Liver (tissue), 9 donors: ENCODE measurements around the gene CELSR1. TPM values are rescaled to one million over a fixed set of nuclear protein-coding genes. Genes with fewer than 3 reads are reported as not detected.

Experiments used
- DNase-seq: peaks from one replicate; pipeline ENCODE4 v3.0.0-alpha.2; 2017; ENCODE audit warnings: low spot score
- H3K27ac ChIP-seq, 2 donors: one replicate each; pipeline ENCODE4 v1.7.0; 2013; ENCODE audit warnings: inconsistent platforms in 2 of 2, low read length in 2 of 2, control low read depth in 1 of 2, low read depth in 1 of 2, mild to moderate bottlenecking in 1 of 2
- H3K27me3 ChIP-seq, 4 donors: one replicate each; pipeline versions ENCODE4 v1.6.1 to v1.7.0; 2013; ENCODE audit warnings: low read length in 3 of 4, inconsistent platforms in 1 of 4, mild to moderate bottlenecking in 1 of 4, moderate library complexity in 1 of 4; ENCODE audit not compliant: control insufficient read depth in 4 of 4, insufficient read depth in 4 of 4
- H3K36me3 ChIP-seq, 4 donors: one replicate each; pipeline versions ENCODE4 v1.6.1 to v1.7.0; 2013; ENCODE audit warnings: low read length in 3 of 4, mild to moderate bottlenecking in 3 of 4, low read depth in 1 of 4, moderate library complexity in 1 of 4; ENCODE audit not compliant: control insufficient read depth in 4 of 4, insufficient read depth in 3 of 4
- H3K4me1 ChIP-seq, 4 donors: one replicate each; pipeline versions ENCODE4 v1.6.1 to v1.7.0; 2013; ENCODE audit warnings: low read length in 3 of 4, mild to moderate bottlenecking in 3 of 4, moderate library complexity in 1 of 4; ENCODE audit not compliant: control insufficient read depth in 4 of 4, insufficient read depth in 4 of 4
- H3K4me3 ChIP-seq, 3 donors: one replicate each; pipeline versions ENCODE4 v1.6.1 to v1.7.0; 2013; ENCODE audit warnings: low read length in 3 of 3, control low read depth in 1 of 3, low read depth in 1 of 3, mild to moderate bottlenecking in 1 of 3
- H3K9ac ChIP-seq, 2 donors: one replicate each; pipeline ENCODE4 v1.7.0; 2013; ENCODE audit warnings: low read length in 2 of 2, mild to moderate bottlenecking in 2 of 2, moderate library complexity in 2 of 2, control low read depth in 1 of 2, low read depth in 1 of 2
- H3K9me3 ChIP-seq, 4 donors: one replicate each; pipeline versions ENCODE4 v1.6.1 to v1.7.0; 2013; ENCODE audit warnings: low read length in 3 of 4; ENCODE audit not compliant: control insufficient read depth in 4 of 4
- ATF3 ChIP-seq: IDR thresholded peaks from 2 replicates; pipeline ENCODE4 v1.6.1; 2016; ENCODE audit warnings: antibody characterized with exemption
- CTCF ChIP-seq: fragments of 150-350 bp; IDR thresholded peaks from 2 replicates; pipeline ENCODE4 v1.5.1; 2017; ENCODE audit warnings: improper control_type of control experiment, low read depth, low read length; ENCODE audit not compliant: missing input control
- EGR1 ChIP-seq, 2 donors: IDR thresholded peaks; 2 replicates each; pipeline ENCODE4 v1.6.1; 2016 to 2018; ENCODE audit warnings: antibody characterized with exemption in 2 of 2, low read depth in 2 of 2
- FOXA1 ChIP-seq: IDR thresholded peaks from 2 replicates; pipeline ENCODE4 v1.6.1; 2016; ENCODE audit warnings: antibody characterized with exemption
- GABPA ChIP-seq, 2 donors: IDR thresholded peaks in 1 of 2; conservative IDR thresholded peaks in 1 of 2; 2 replicates each; pipeline ENCODE4 v1.6.1; 2016; ENCODE audit warnings: antibody characterized with exemption in 2 of 2, mild to moderate bottlenecking in 1 of 2, moderate library complexity in 1 of 2
- HNF4A ChIP-seq, 2 donors: conservative IDR thresholded peaks; 2 replicates each; pipeline ENCODE4 v1.6.1; 2016; ENCODE audit warnings: antibody characterized with exemption in 2 of 2, mild to moderate bottlenecking in 2 of 2
- HNF4G ChIP-seq: IDR thresholded peaks from 2 replicates; pipeline ENCODE4 v1.6.1; 2016; ENCODE audit warnings: antibody characterized with exemption
- JUND ChIP-seq, 2 donors: IDR thresholded peaks; 2 replicates each; pipeline ENCODE4 v1.6.1; 2016; ENCODE audit warnings: antibody characterized with exemption in 2 of 2
- RAD21 ChIP-seq, 2 donors: IDR thresholded peaks; 2 replicates each; pipeline ENCODE4 v1.6.1; 2016; ENCODE audit warnings: antibody characterized with exemption in 2 of 2, mild to moderate bottlenecking in 2 of 2
- RXRA ChIP-seq, 2 donors: IDR thresholded peaks; 2 replicates each; pipeline ENCODE4 v1.6.1; 2017 to 2018; ENCODE audit warnings: antibody characterized with exemption in 2 of 2, mild to moderate bottlenecking in 1 of 2
- SP1 ChIP-seq: IDR thresholded peaks from 2 replicates; pipeline ENCODE4 v1.6.1; 2018; ENCODE audit warnings: antibody characterized with exemption, mild to moderate bottlenecking
- TAF1 ChIP-seq: conservative IDR thresholded peaks from 2 replicates; pipeline ENCODE4 v1.6.1; 2016; ENCODE audit warnings: antibody characterized with exemption, mild to moderate bottlenecking
- YY1 ChIP-seq: IDR thresholded peaks from 2 replicates; pipeline ENCODE4 v1.6.1; 2016; ENCODE audit warnings: antibody characterized with exemption, mild to moderate bottlenecking
- ZBTB33 ChIP-seq: IDR thresholded peaks from 2 replicates; pipeline ENCODE4 v1.6.1; 2016; ENCODE audit warnings: antibody characterized with exemption
- WGBS: extraction: QIAGEN DNeasy Blood & Tissue Kit; methylation state at CpG from one replicate; pipeline ENCODE4 v1.1.7; 2013; 5-methylcytosine and 5-hydroxymethylcytosine counted together
- polyA plus RNA-seq, 2 donors: library from polyadenylated mRNA; stranded (reverse) in 1 of 2; unstranded in 1 of 2; fragments of 200-250 nt in 1 of 2; fragments of >200 nt in 1 of 2; fragmentation: Nextera tagmentation in 1 of 2; extraction: Ambion mirVana in 1 of 2; gene quantifications; one replicate each; pipeline versions ENCODE4 v1.2.1 to v1.2.3, GENCODE V29; 2013 to 2015
- total RNA-seq, 2 donors: library from RNA; depleted of rRNA; stranded (reverse); fragments of >200 nt; gene quantifications; one replicate each; pipeline ENCODE4 v1.2.3, GENCODE V29; 2014
- TF ChIP-seq, protein P1 (sequence below): IDR thresholded peaks from 2 replicates; pipeline ENCODE4 v1.6.1; 2016; ENCODE audit warnings: antibody characterized with exemption, mild to moderate bottlenecking
- donor health status: healthy.
- donor health status: healthy.
- donor health status: healthy.
- donor health status: healthy.
- donor health status: healthy.

Gene CELSR1
- total and polyA plus RNA-seq, 4 donors: 0.37 to 1.6 (median 1.3) TPM

DNA sequence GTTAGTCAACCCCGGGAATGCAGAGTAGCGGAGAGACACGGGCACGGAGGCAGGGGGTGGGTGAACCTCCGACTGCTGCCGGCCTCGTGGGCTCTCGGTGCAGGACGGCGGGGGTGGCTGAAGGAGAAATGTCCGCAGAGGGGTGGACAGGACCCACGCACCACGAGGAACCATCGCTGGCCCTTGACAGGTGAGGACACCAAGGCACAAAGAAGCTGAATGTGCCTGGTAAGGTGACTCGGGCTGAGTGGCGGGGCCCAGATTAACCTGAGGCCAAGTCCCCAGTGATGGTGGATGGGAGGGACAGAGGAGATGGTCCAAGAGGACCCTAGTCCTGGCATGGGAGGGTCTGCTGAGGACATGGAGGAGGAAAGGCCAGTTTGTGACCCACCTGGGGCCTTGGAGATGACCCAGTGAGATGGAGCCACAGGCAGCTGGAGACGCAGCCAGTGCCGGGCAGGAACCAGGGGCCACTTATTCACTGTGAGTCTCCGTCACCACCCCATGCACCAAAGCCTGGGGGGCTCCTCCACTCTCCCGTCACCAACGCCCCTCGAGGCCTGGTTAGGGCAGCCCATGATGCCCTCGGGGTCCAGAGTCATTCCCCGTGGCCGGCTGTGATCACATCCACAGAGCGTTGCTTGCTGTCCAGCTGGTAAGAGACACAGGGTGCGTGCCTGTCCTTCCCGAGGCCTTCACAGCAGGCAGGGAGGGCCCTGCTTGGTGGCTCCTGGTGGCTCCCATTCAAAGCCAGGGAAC is 64.2 kb downstream of the CELSR1 start:
- Histone ChIP-seq H3K36me3 (no peaks in the 10 kb centered on the region), H3K27me3 (peaks cover 0 to 4% (median 0%) of the 10 kb centered on the region in 4 donors), H3K27ac (no peak overlapping the region), H3K9ac (no peak overlapping the region), H3K4me1 (no peaks in the 10 kb centered on the region), H3K9me3 (peaks cover 0 to 4% (median 0%) of the 10 kb centered on the region in 4 donors), H3K4me3 (no peak overlapping the region)
- no peak for DNase-seq
- no peak for TF ChIP-seq HNF4G
- TF ChIP-seq JUND (IDR thresholded peaks at IDR 0.05): no peak
- TF ChIP-seq ZBTB33: no peak
- no peak for TF ChIP-seq RXRA (IDR thresholded peaks at IDR 0.05)
- TF ChIP-seq FOXA1: no peak
- no peak for TF ChIP-seq CTCF
- TF ChIP-seq HNF4A (conservative IDR thresholded peaks at IDR 0.05): no peak
- no peak for TF ChIP-seq GABPA (IDR thresholded peaks at IDR 0.05 in 1 of 2, conservative IDR thresholded peaks at IDR 0.05 in 1 of 2)
- no peak for TF ChIP-seq TAF1
- TF ChIP-seq EGR1 (IDR thresholded peaks at IDR 0.05; ENCODE audit: low read depth in 2 of 2): no peak
- no peak for TF ChIP-seq YY1
- TF ChIP-seq SP1: no peak
- TF ChIP-seq, protein P1, sequence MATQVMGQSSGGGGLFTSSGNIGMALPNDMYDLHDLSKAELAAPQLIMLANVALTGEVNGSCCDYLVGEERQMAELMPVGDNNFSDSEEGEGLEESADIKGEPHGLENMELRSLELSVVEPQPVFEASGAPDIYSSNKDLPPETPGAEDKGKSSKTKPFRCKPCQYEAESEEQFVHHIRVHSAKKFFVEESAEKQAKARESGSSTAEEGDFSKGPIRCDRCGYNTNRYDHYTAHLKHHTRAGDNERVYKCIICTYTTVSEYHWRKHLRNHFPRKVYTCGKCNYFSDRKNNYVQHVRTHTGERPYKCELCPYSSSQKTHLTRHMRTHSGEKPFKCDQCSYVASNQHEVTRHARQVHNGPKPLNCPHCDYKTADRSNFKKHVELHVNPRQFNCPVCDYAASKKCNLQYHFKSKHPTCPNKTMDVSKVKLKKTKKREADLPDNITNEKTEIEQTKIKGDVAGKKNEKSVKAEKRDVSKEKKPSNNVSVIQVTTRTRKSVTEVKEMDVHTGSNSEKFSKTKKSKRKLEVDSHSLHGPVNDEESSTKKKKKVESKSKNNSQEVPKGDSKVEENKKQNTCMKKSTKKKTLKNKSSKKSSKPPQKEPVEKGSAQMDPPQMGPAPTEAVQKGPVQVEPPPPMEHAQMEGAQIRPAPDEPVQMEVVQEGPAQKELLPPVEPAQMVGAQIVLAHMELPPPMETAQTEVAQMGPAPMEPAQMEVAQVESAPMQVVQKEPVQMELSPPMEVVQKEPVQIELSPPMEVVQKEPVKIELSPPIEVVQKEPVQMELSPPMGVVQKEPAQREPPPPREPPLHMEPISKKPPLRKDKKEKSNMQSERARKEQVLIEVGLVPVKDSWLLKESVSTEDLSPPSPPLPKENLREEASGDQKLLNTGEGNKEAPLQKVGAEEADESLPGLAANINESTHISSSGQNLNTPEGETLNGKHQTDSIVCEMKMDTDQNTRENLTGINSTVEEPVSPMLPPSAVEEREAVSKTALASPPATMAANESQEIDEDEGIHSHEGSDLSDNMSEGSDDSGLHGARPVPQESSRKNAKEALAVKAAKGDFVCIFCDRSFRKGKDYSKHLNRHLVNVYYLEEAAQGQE: no peak
- WGBS: 94% methylated on average over 28 of the region's 28 CpGs

DNA sequence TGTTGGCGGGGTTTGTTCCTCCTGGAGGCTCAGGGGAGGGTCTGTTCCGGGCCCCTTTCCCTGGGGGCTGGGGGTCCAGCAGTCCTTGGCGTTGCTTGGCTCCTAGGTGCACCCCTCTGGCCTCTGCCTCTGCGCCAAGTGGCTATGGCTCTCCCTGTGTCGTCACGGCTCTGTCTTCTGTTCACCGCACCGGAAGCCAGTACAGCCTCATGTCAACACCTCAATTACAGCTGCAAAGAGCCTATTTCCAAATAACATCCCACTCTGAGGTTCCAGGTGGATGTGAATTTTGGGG is 64.8 kb downstream of the CELSR1 start:
- TF ChIP-seq RAD21 (IDR thresholded peaks at IDR 0.05) (no peak), HNF4A (conservative IDR thresholded peaks at IDR 0.05) (no peak), ATF3 (no peak), CTCF (no peak), SP1 (no peak)
- Histone ChIP-seq H3K9ac (no peak overlapping the region), H3K27ac (no peak overlapping the region), H3K27me3 (peaks cover 0 to 4% (median 0%) of the 10 kb centered on the region in 4 donors), H3K4me3 (no peak overlapping the region), H3K36me3 (no peaks in the 10 kb centered on the region), H3K9me3 (peaks cover 0 to 4% (median 0%) of the 10 kb centered on the region in 4 donors), H3K4me1 (no peaks in the 10 kb centered on the region)
- no peak for DNase-seq
- WGBS: 89% methylated on average over 8 of the region's 8 CpGs
